Measurements from ENCODE around the gene ADA.

GRCh38 chr20:44627364-44628010, 24.0 kb downstream of the ADA start:
- TF ChIP-seq CTCF (conservative IDR thresholded peaks at IDR 0.05 in 1 of 2, IDR thresholded peaks at IDR 0.05 in 1 of 2; ENCODE audit: extremely low read depth in 1 of 2, insufficient read depth in 1 of 2, low read depth in 1 of 2, low read length in 2 of 2) (no peak), EZH2 (IDR thresholded peaks at IDR 0.05; ENCODE audit: borderline replicate concordance, low read length) (no peak)
